Caco-2 (cell line): Measurements from ENCODE around the gene AKAP6. TPM values are rescaled to one million over a fixed set of nuclear protein-coding genes. Genes with fewer than 3 reads are reported as not detected.

Experiments
- BruUV-seq: library from RNA; stranded (reverse); fragments of 400-500 nt; replicated peaks from 2 replicates; lab custom pipeline; 2021; lab: Mats Ljungman, UMichigan
- CTCF ChIA-PET: fragments of 300-600 bp; sonication (Branson Sonifier 250); formaldehyde crosslinking; loops from one replicate; lab custom pipeline; 2022; ENCODE audit warnings: antibody characterized with exemption; lab: Charles Lee
- POLR2A ChIA-PET: fragments of 300-600 bp; sonication (Branson Sonifier 250); formaldehyde crosslinking; loops from one replicate; lab custom pipeline; 2022; ENCODE audit warnings: antibody characterized with exemption; lab: Charles Lee
- DNase-seq, 2 experiments: peaks; one replicate each; pipeline versions ENCODE4 v3.0.0 to v3.0.0-alpha.2; 2020 to 2022
- H3K27me3 ChIP-seq: replicated peaks from 2 replicates; pipeline ENCODE4 v1.6.0; 2011; ENCODE audit warnings: low read length; ENCODE audit not compliant: control insufficient read depth, insufficient read depth
- H3K36me3 ChIP-seq: 2 replicates; pipeline ENCODE4 v1.5.1; 2011; ENCODE audit warnings: low read length; ENCODE audit not compliant: control insufficient read depth, insufficient read depth
- H3K4me1 ChIP-seq: fragments of 250-450 bp; sonication (Bioruptor Pico); 2 replicates; pipeline ENCODE4 v1.5.1; 2020; ENCODE audit warnings: mild to moderate bottlenecking
- H3K4me3 ChIP-seq: 2 replicates; pipeline ENCODE4 v1.5.1; 2011; ENCODE audit warnings: low read depth, mild to moderate bottlenecking, control low read depth, low read length
- H3K9me3 ChIP-seq: fragments of 250-450 bp; sonication (Bioruptor Pico); 2 replicates; pipeline ENCODE4 v1.5.1; 2020; ENCODE audit warnings: mild to moderate bottlenecking, moderate library complexity
- H3K27ac Mint-ChIP-seq: one replicate; pipeline ENCODE4 v1.8.0; 2022; ENCODE audit warnings: mixed read lengths; ENCODE audit not compliant: unreplicated experiment
- H3K27me3 Mint-ChIP-seq: one replicate; pipeline ENCODE4 v1.8.0; 2022; ENCODE audit warnings: mixed read lengths; ENCODE audit not compliant: insufficient read depth, unreplicated experiment
- H3K36me3 Mint-ChIP-seq: one replicate; pipeline ENCODE4 v1.8.0; 2022; ENCODE audit warnings: mild to moderate bottlenecking, mixed read lengths; ENCODE audit not compliant: insufficient read depth, unreplicated experiment
- H3K4me1 Mint-ChIP-seq: one replicate; pipeline ENCODE4 v1.8.0; 2022; ENCODE audit warnings: low read depth, mixed read lengths; ENCODE audit not compliant: unreplicated experiment
- H3K4me3 Mint-ChIP-seq: one replicate; pipeline ENCODE4 v1.8.0; 2022; ENCODE audit warnings: mild to moderate bottlenecking, moderate library complexity, mixed read lengths; ENCODE audit not compliant: unreplicated experiment
- H3K9me3 Mint-ChIP-seq: one replicate; pipeline ENCODE4 v1.8.0; 2022; ENCODE audit warnings: mixed read lengths; ENCODE audit not compliant: unreplicated experiment
- intact Hi-C: fragments of 100-400 bp; cut with micrococcal nuclease; formaldehyde crosslinking; loops from one replicate; pipeline ENCODE4 v1.10.0; 2022; ENCODE audit not compliant: unreplicated experiment
- total RNA-seq: library from RNA; stranded (reverse); gene quantifications from 2 replicates; pipeline ENCODE4 v1.2.3, GENCODE V29; 2022
- TF ChIP-seq, protein P1 (sequence below), 2 experiments: fragments of 200-600 bp in 1 of 2; IDR thresholded peaks; 1 replicate in 1 of 2; 2 replicates in 1 of 2; pipeline versions ENCODE4 v1.5.1 to v1.8.0; 2011 to 2022; ENCODE audit warnings: antibody characterized with exemption in 1 of 2, control low read depth in 1 of 2, inconsistent platforms in 1 of 2, low read depth in 1 of 2, low read length in 1 of 2, mild to moderate bottlenecking in 1 of 2, moderate library complexity in 1 of 2; ENCODE audit not compliant: insufficient read depth in 1 of 2, severe bottlenecking in 1 of 2, unreplicated experiment in 1 of 2

AKAP6 gene
- total RNA-seq, 1 experiment from 2014 or later = 3.0 TPM

DNA sequence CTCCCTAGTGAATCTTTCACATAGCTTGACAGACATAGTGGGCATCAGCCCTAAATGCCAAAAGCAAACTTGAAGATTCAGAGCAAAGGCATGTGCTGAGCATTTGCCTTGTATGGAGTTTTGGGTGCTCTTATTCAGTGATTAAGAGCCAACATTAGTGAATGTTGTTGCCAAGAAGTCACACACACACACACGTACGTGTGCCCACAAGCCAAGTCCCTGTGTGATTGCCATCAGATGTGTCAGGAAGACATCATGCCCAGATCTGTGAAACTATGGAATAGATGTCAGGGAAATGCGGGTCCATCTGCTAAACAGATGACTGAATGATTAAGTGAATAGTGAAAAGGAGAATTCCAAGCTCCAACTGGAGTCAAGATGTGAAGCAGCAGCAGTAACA is 149.0 kb downstream of the AKAP6 start:
- ChIA-PET POLR2A (no interaction called here), CTCF (interaction anchor here (1.4 kb wide), 1 partner anchor 36 kb away, joined by 4 read pairs; no protein-coding TSS in a partner anchor)
- H3K27me3 Mint-ChIP-seq = no peaks in the 10 kb centered on the region
- Histone ChIP-seq H3K4me1 (peaks cover 22% of the 10 kb centered on the region), H3K36me3 (no peaks in the 10 kb centered on the region), H3K4me3 (no peak overlapping the region), H3K27me3 (no peaks in the 10 kb centered on the region), H3K9me3 (no peaks in the 10 kb centered on the region)
- no peak overlapping the region for H3K4me3 Mint-ChIP-seq
- peaks cover 18% of the 10 kb centered on the region for H3K4me1 Mint-ChIP-seq
- TF ChIP-seq, protein P1, sequence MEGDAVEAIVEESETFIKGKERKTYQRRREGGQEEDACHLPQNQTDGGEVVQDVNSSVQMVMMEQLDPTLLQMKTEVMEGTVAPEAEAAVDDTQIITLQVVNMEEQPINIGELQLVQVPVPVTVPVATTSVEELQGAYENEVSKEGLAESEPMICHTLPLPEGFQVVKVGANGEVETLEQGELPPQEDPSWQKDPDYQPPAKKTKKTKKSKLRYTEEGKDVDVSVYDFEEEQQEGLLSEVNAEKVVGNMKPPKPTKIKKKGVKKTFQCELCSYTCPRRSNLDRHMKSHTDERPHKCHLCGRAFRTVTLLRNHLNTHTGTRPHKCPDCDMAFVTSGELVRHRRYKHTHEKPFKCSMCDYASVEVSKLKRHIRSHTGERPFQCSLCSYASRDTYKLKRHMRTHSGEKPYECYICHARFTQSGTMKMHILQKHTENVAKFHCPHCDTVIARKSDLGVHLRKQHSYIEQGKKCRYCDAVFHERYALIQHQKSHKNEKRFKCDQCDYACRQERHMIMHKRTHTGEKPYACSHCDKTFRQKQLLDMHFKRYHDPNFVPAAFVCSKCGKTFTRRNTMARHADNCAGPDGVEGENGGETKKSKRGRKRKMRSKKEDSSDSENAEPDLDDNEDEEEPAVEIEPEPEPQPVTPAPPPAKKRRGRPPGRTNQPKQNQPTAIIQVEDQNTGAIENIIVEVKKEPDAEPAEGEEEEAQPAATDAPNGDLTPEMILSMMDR (IDR thresholded peaks at IDR 0.05; ENCODE audit: insufficient read depth in 1 of 2, low read depth in 1 of 2, low read length in 1 of 2, severe bottlenecking in 1 of 2, unreplicated experiment in 1 of 2) = no peak
- intact Hi-C loops = no loop called here
- H3K27ac Mint-ChIP-seq = no peak overlapping the region
- no peak for DNase-seq
- BruUV-seq = no TSS peak
- H3K9me3 Mint-ChIP-seq = no peaks in the 10 kb centered on the region
- H3K36me3 Mint-ChIP-seq = peaks cover 6% of the 10 kb centered on the region

DNA sequence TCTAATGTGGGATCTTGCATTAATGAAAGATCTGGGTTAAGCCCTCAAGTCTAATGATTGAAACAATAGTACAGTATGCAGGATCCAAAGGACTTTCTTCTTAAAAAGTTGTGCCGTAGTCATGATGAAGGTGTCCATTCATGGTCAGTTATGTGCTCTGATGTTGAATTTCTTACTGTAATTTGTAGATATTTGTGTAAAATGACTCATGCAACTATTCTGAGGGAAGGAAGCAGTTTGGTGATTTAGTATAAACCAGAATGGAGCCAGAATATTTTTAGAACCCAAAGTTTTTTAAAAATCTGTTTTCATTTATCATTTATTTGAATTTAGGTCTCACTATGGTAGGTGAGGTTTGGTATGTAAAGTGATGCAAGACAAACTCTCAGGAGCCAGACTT is 151.2 kb downstream of the AKAP6 start:
- no peaks in the 10 kb centered on the region for H3K27me3 ChIP-seq
- intact Hi-C loops = no loop called here
- no peaks in the 10 kb centered on the region for H3K36me3 ChIP-seq
- CTCF ChIA-PET = no interaction called here
- Mint-ChIP-seq H3K36me3 (peaks cover 2% of the 10 kb centered on the region), H3K4me3 (no peak overlapping the region), H3K27ac (no peak overlapping the region), H3K27me3 (no peaks in the 10 kb centered on the region), H3K9me3 (no peaks in the 10 kb centered on the region), H3K4me1 (peaks cover 6% of the 10 kb centered on the region)
- POLR2A ChIA-PET = no interaction called here
- BruUV-seq = no TSS peak
- no peak for DNase-seq
- H3K4me1 ChIP-seq = peaks cover 1% of the 10 kb centered on the region
- no peak overlapping the region for H3K4me3 ChIP-seq
- TF ChIP-seq, protein P1 (IDR thresholded peaks at IDR 0.05; ENCODE audit: insufficient read depth in 1 of 2, low read depth in 1 of 2, low read length in 1 of 2, severe bottlenecking in 1 of 2, unreplicated experiment in 1 of 2) = no peak
- H3K9me3 ChIP-seq = no peaks in the 10 kb centered on the region

DNA sequence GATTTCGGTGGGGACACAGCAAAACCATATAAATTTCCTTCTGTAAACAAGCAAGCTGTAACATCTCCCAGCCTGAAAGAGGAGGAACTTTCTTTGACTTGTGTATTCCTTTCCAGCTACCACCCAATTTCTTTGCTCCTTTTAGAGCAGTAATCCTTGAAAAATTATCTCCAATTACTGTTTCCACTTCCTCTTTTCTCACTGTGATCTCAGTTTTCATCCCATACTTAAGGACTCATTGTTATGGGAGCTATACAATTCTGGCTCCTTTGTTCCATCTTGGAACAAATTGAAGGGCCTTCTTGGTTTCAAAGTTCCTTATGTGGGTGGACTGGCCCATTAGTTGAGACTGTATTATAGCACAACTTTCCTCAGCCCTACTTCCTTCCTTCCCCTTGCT is 152.6 kb downstream of the AKAP6 start:
- Mint-ChIP-seq H3K4me1 (peaks cover 6% of the 10 kb centered on the region), H3K27ac (no peak overlapping the region), H3K36me3 (no peaks in the 10 kb centered on the region), H3K27me3 (no peaks in the 10 kb centered on the region), H3K9me3 (no peaks in the 10 kb centered on the region), H3K4me3 (no peak overlapping the region)
- Histone ChIP-seq H3K27me3 (no peaks in the 10 kb centered on the region), H3K4me1 (no peaks in the 10 kb centered on the region), H3K36me3 (no peaks in the 10 kb centered on the region), H3K4me3 (no peak overlapping the region), H3K9me3 (no peaks in the 10 kb centered on the region)
- TF ChIP-seq, protein P1 (IDR thresholded peaks at IDR 0.05; ENCODE audit: insufficient read depth in 1 of 2, low read depth in 1 of 2, low read length in 1 of 2, severe bottlenecking in 1 of 2, unreplicated experiment in 1 of 2) = no peak
- intact Hi-C loops = no loop called here
- ChIA-PET POLR2A (no interaction called here), CTCF (no interaction called here)
- no peak for DNase-seq
- no TSS peak for BruUV-seq
